ENCODE data around the gene CYP3A5.

- TF ChIP-seq EZH2 (IDR thresholded peaks at IDR 0.05; ENCODE audit: low read length, unreplicated experiment) = no peak
- no peak for TF ChIP-seq CTCF (conservative IDR thresholded peaks at IDR 0.05; ENCODE audit: low read depth, low read length)
- TF ChIP-seq EZH2phosphoT487 (IDR thresholded peaks at IDR 0.05; ENCODE audit: borderline replicate concordance, low read length) = no peak
Observed at GRCh38 chr7:99709838-99710578, 30.2 kb upstream of the CYP3A5 start.

All from PC-3 (cell line).